ENCODE data around the gene SLC6A17. TPM values are rescaled to one million over a fixed set of nuclear protein-coding genes. Genes with fewer than 3 reads are reported as not detected.

The SLC6A17 gene
- total and polyA plus RNA-seq, 10 donors, result under 0.01 to 0.02 TPM; not detected in 8

- H3K36me3 ChIP-seq, result no peaks in the 10 kb centered on the region
- H3K9me3 ChIP-seq, result no peaks in the 10 kb centered on the region
- peaks cover 0 to 21% (median 0%) of the 10 kb centered on the region in 7 donors for H3K27me3 ChIP-seq (replicated peaks in 1 of 7)
- TF ChIP-seq POLR2A (IDR thresholded peaks at IDR 0.05), result no peak
- TF ChIP-seq, protein P1, sequence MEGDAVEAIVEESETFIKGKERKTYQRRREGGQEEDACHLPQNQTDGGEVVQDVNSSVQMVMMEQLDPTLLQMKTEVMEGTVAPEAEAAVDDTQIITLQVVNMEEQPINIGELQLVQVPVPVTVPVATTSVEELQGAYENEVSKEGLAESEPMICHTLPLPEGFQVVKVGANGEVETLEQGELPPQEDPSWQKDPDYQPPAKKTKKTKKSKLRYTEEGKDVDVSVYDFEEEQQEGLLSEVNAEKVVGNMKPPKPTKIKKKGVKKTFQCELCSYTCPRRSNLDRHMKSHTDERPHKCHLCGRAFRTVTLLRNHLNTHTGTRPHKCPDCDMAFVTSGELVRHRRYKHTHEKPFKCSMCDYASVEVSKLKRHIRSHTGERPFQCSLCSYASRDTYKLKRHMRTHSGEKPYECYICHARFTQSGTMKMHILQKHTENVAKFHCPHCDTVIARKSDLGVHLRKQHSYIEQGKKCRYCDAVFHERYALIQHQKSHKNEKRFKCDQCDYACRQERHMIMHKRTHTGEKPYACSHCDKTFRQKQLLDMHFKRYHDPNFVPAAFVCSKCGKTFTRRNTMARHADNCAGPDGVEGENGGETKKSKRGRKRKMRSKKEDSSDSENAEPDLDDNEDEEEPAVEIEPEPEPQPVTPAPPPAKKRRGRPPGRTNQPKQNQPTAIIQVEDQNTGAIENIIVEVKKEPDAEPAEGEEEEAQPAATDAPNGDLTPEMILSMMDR (IDR thresholded peaks at IDR 0.05 in 8 of 11, conservative IDR thresholded peaks at IDR 0.05 in 3 of 11), result no peak
- TF ChIP-seq POLR2AphosphoS5 (IDR thresholded peaks at IDR 0.05), result no peak
- intact Hi-C loops (cut with DNase I; ENCODE audit: low total_unique reads), result loop anchor here (5.0 kb wide), 1 partner anchor 56 kb away; no protein-coding TSS in a partner anchor
- no peak overlapping the region for H3K4me3 ChIP-seq
- peaks cover 0 to 10% (median 0%) of the 10 kb centered on the region in 6 donors for H3K4me1 ChIP-seq
- WGBS, 5 donors, result 66 to 81% (median 78%) methylated on average over 6 to 7 of the region's 7 CpGs
- no peak for DNase-seq
- no peak overlapping the region for H3K27ac ChIP-seq
These were observed 42.3 kb upstream of the SLC6A17 start for GRCh38 chr1:110107867-110108469.

GRCh38 chr1:110111081-110111480 is 39.2 kb upstream of the SLC6A17 start:
- DNase-seq, result no peak
- H3K4me3 ChIP-seq, result no peak overlapping the region
- no peaks in the 10 kb centered on the region for H3K9me3 ChIP-seq
- H3K36me3 ChIP-seq, result no peaks in the 10 kb centered on the region
- peaks cover 0 to 32% (median 0%) of the 10 kb centered on the region in 7 donors for H3K27me3 ChIP-seq (replicated peaks in 1 of 7)
- H3K4me1 ChIP-seq, result peaks cover 0 to 2% (median 0%) of the 10 kb centered on the region in 6 donors
- 85 to 94% (median 88%) methylated on average over 4 of the region's 4 CpGs for WGBS, 5 donors
- TF ChIP-seq POLR2AphosphoS5 (IDR thresholded peaks at IDR 0.05), result no peak
- TF ChIP-seq, protein P1 (IDR thresholded peaks at IDR 0.05 in 8 of 11, conservative IDR thresholded peaks at IDR 0.05 in 3 of 11), result no peak
- TF ChIP-seq POLR2A (IDR thresholded peaks at IDR 0.05), result no peak
- intact Hi-C loops (cut with DNase I; ENCODE audit: low total_unique reads), result no loop called here
- no peak overlapping the region for H3K27ac ChIP-seq

DNA sequence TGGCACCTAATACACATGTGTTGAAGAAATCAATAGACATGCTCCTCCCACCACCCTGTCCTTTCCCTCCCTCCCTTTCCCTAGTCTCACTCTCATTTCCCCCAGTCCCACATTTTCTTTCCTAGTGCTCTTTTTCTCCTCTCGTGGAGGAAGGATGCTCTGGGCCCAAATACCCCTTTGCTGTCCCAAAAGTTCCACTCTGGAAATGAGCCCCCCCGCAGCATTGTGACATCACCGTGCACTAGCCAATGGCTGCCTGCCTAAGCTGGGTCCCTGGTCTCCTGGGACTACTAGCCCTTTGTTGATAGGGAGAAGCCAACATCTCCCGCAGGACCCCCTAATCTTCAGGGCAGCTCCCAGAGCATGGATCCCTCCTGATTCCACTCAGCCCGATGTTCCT is 38.2 kb upstream of the SLC6A17 start, which contains the start of gene UBL4B:
Gene UBL4B, plus strand, starts transcription at position 301 of the 400 bp plus-strand sequence. Its CDS starts 92 bp downstream, at position 393.
- intact Hi-C loops (cut with DNase I; ENCODE audit: low total_unique reads), result no loop called here
- Histone ChIP-seq H3K4me1 (no peaks in the 10 kb centered on the region), H3K4me3 (no peak within 1 kb of the TSS), H3K27ac (no peak within 1 kb of the TSS), H3K27me3 (replicated peaks in 1 of 7) (peaks cover 0 to 37% (median 0%) of the 10 kb centered on the region in 7 donors), H3K9me3 (no peaks in the 10 kb centered on the region), H3K36me3 (no peaks in the 10 kb centered on the region)
- TF ChIP-seq POLR2AphosphoS5 (IDR thresholded peaks at IDR 0.05) (no peak), POLR2A (IDR thresholded peaks at IDR 0.05) (no peak)
- TF ChIP-seq, protein P1 (IDR thresholded peaks at IDR 0.05 in 8 of 11, conservative IDR thresholded peaks at IDR 0.05 in 3 of 11), result no peak
- DNase-seq, result no peak
- 81 to 88% (median 87%) methylated on average over 5 of the region's 5 CpGs for WGBS, 5 donors

DNA sequence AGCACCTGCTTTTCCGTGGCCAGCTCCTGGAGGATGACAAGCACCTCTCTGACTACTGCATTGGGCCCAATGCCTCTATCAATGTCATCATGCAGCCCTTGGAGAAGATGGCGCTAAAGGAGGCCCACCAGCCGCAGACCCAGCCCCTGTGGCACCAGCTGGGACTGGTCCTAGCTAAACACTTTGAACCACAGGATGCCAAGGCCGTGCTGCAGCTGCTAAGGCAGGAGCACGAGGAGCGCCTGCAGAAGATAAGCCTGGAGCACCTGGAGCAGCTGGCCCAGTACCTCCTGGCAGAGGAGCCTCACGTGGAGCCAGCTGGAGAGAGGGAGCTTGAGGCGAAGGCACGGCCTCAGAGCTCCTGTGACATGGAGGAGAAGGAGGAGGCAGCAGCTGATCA is 37.6 kb upstream of the SLC6A17 start:
- no peak for TF ChIP-seq POLR2A (IDR thresholded peaks at IDR 0.05)
- TF ChIP-seq POLR2AphosphoS5 (IDR thresholded peaks at IDR 0.05), result no peak
- TF ChIP-seq, protein P1 (IDR thresholded peaks at IDR 0.05 in 8 of 11, conservative IDR thresholded peaks at IDR 0.05 in 3 of 11), result no peak
- H3K36me3 ChIP-seq, result no peaks in the 10 kb centered on the region
- no peak for DNase-seq
- 74 to 80% (median 79%) methylated on average over 7 to 9 of the region's 9 CpGs for WGBS, 5 donors
- no peaks in the 10 kb centered on the region for H3K9me3 ChIP-seq
- peaks cover 0 to 38% (median 0%) of the 10 kb centered on the region in 7 donors for H3K27me3 ChIP-seq (replicated peaks in 1 of 7)
- intact Hi-C loops (cut with DNase I; ENCODE audit: low total_unique reads), result no loop called here
- H3K27ac ChIP-seq, result no peak overlapping the region
- no peaks in the 10 kb centered on the region for H3K4me1 ChIP-seq
- H3K4me3 ChIP-seq, result no peak overlapping the region
